Panc1 (cell line): ENCODE data around the gene DGCR6.

Source experiments
- CTCF ChIP-seq: fragments of 450-650 bp; IDR thresholded peaks from 2 replicates; pipeline ENCODE4 v1.5.1; 2017; ENCODE audit warnings: mild to moderate bottlenecking
- POLR2AphosphoS5 ChIP-seq: IDR thresholded peaks from 2 replicates; pipeline ENCODE4 v1.6.1; 2012; ENCODE audit warnings: mild to moderate bottlenecking, low read depth, low read length, moderate library complexity

DNA sequence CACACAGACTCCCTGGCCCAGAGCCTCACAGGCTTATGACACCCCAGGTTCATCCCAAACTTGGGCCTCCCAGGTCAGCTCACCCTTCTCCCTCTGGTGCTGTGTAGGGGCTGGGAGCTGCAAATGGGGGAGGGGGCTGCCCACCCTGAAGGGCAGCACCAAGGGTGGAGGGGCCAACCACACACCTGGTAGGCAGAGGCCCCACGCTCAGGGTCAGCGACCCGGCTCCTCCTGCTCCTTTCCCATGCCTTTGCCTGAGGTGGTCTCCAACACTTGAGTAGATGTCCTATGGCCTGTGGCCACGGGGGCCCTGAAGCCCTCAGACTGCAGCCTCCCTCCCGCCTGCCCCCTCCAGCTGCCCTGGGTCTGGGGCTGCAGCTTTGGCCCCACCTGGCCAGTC is 3.4 kb downstream of the DGCR6 start:
- TF ChIP-seq CTCF, result no peak
- no peak for TF ChIP-seq POLR2AphosphoS5
